HG03565 (cell line): Measurements from ENCODE around the gene INHA.

Experiments
- ATAC-seq: cut with Tn5 transposase; IDR thresholded peaks from one replicate; pipeline ENCODE4 v1.9.1; 2021; ENCODE audit warnings: mild to moderate bottlenecking, moderate library complexity; ENCODE audit not compliant: unreplicated experiment

INHA gene

GRCh38 chr2:219572237-219573001, at the start of gene INHA:
Gene INHA (plus strand): TSS chr2:219572310. CDS start chr2:219572375, 65 bp downstream.
- ATAC-seq, result no peak

- no peak for ATAC-seq
These were observed 49.0 kb upstream of the INHA start for GRCh38 chr2:219523031-219523671.

GRCh38 chr2:219524817-219525216, 47.3 kb upstream of the INHA start:
- no peak for ATAC-seq

GRCh38 chr2:219525533-219526232, 46.4 kb upstream of the INHA start:
- no peak for ATAC-seq

GRCh38 chr2:219526320-219527075, 45.6 kb upstream of the INHA start:
- ATAC-seq, result no peak

GRCh38 chr2:219527076-219527394, 45.1 kb upstream of the INHA start:
- ATAC-seq, result no peak

- ATAC-seq, result no peak
These were observed 44.6 kb upstream of the INHA start for GRCh38 chr2:219527472-219527871.

GRCh38 chr2:219530048-219530963, 41.8 kb upstream of the INHA start:
- ATAC-seq, result peak; percentile 87

- no peak for ATAC-seq
These were observed 40.3 kb upstream of the INHA start for GRCh38 chr2:219531639-219532377.

GRCh38 chr2:219532378-219532649, 39.8 kb upstream of the INHA start:
- no peak for ATAC-seq

GRCh38 chr2:219533930-219534661, 38.0 kb upstream of the INHA start:
- no peak for ATAC-seq

- no peak for ATAC-seq
These were observed 35.7 kb upstream of the INHA start for GRCh38 chr2:219536425-219536824.

GRCh38 chr2:219536967-219537366, 35.1 kb upstream of the INHA start:
- ATAC-seq, result no peak

GRCh38 chr2:219537657-219538488, 34.2 kb upstream of the INHA start:
- ATAC-seq, result no peak

- no peak for ATAC-seq
These were observed 33.6 kb upstream of the INHA start for GRCh38 chr2:219538504-219538951.

GRCh38 chr2:219538956-219539788, 32.9 kb upstream of the INHA start:
- ATAC-seq, result no peak

GRCh38 chr2:219539926-219540678, 32.0 kb upstream of the INHA start:
- no peak for ATAC-seq
